Measurements from ENCODE around the gene BNC2. TPM values are rescaled to one million over a fixed set of nuclear protein-coding genes. Genes with fewer than 3 reads are reported as not detected.

The BNC2 gene
- total RNA-seq, 1 donor from 2014 or later = under 0.01 TPM

DNA sequence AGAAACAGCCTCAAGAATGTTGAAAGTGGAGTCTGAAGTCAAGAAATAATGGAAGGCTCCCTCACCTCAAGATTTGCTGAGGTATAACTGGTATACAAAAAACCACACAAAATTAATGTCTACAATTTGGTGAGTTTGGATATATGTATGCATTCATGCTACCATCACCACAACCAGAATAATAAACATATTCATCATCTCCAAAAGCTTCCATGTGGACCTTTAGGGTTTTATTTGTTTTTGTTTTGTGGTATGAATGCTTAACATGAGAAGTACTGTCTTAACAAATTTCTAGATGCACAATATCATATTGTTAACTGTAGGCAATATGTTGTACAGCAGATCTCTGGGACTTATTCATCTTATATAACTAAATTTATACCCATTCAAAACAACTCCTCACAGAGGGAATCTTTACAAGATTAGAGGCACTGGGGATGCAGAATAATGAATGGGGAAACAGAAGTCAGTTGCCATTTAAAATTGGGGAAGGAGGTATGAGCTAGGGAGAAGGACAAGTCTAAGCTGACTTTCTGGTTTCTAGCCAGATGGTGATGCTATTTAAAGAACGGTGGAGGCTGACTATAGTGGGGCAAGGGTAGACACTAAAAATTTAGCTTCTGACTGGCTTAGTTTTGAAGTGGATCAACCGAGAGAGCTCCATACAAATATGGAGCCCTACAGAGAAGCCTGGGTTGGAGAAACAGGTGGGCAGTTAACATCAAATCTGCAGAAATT lies 213.9 kb downstream of the BNC2 start:
- Histone ChIP-seq H3K36me3 (ENCODE audit: control insufficient read depth, insufficient read depth, low read length) (no peaks in the 10 kb centered on the region), H3K4me3 (ENCODE audit: low read depth, low read length) (no peak overlapping the region), H3K27me3 (ENCODE audit: control insufficient read depth, insufficient read depth, low read length) (peaks cover 3% of the 10 kb centered on the region)
- TF ChIP-seq, protein P1, sequence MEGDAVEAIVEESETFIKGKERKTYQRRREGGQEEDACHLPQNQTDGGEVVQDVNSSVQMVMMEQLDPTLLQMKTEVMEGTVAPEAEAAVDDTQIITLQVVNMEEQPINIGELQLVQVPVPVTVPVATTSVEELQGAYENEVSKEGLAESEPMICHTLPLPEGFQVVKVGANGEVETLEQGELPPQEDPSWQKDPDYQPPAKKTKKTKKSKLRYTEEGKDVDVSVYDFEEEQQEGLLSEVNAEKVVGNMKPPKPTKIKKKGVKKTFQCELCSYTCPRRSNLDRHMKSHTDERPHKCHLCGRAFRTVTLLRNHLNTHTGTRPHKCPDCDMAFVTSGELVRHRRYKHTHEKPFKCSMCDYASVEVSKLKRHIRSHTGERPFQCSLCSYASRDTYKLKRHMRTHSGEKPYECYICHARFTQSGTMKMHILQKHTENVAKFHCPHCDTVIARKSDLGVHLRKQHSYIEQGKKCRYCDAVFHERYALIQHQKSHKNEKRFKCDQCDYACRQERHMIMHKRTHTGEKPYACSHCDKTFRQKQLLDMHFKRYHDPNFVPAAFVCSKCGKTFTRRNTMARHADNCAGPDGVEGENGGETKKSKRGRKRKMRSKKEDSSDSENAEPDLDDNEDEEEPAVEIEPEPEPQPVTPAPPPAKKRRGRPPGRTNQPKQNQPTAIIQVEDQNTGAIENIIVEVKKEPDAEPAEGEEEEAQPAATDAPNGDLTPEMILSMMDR (IDR thresholded peaks at IDR 0.05; ENCODE audit: insufficient read depth, low read length, severe bottlenecking) = no peak
- DNase-seq (ENCODE audit: low read depth) (no peak), FAIRE-seq (no peak)

DNA sequence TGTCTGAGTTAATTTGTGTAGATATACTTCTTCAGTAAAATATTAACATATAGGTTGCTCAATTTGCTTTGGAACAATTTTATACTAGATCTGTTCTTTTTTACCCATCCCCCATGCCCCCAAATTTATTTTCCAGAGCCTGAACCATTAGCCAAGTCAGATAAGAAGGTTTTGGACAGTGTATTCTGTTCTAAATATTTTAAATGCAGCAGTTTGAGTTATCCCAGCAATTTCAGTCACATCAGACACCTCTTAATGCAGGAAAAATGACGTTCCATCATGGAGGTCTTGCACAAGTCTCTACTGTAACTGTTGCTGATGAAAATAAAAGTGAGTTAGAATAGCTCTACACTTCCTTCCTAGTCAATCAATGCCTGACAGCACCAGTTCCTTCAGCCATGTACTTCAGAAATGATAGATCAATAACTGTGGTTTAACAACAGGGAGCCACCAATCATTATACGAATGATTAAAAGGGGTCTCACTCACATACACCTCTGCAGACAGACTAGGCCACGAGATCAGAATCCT lies 215.8 kb downstream of the BNC2 start:
- H3K36me3 ChIP-seq (ENCODE audit: control insufficient read depth, insufficient read depth, low read length) = no peaks in the 10 kb centered on the region
- H3K4me3 ChIP-seq (ENCODE audit: low read depth, low read length) = no peak overlapping the region
- no peak for DNase-seq (ENCODE audit: low read depth)
- peaks cover 3% of the 10 kb centered on the region for H3K27me3 ChIP-seq (ENCODE audit: control insufficient read depth, insufficient read depth, low read length)
- TF ChIP-seq, protein P1 (IDR thresholded peaks at IDR 0.05; ENCODE audit: insufficient read depth, low read length, severe bottlenecking) = no peak
- FAIRE-seq = no peak

DNA sequence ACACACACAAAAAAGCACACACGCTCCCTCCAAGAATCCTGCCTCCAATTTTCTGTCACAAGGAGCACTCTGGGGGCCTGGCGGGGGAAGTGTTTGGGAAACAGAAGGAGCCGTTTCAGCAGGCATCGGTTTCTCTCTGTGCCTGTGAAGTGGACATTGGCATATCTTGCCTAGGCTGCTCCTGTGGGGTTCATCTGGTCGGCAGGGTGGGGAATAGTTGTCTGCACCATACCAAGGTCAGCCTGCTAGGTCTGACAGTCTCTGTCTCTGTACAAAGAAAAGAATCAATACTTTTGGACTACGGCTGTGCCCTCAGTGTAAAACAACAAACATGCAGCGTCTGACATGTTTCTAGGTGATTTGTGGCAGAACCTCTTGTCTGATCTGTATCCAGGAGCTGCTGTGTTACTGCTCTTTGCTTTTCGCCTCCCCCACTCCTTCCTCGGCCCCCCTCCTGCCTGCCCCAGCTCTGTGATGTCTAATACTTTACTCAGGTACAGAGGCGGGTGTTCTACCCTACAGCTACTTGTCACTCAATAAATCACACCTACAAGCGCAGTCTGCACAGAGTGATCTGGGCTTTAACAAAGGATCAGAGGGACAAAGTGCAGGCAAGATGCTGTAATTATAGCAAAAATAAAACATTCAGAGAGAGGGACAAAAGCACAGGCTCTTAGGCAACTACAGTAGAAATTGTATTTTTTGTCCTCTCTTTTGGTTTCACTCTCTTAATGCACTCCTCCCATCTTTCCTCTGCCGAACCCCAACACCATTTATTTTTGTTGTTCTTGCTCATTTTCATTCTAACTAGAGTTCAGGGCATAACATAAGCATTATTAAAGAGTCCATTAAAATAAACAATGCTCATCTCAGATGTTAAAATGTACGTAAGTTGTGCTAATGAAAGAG lies 216.7 kb downstream of the BNC2 start:
- DNase-seq (ENCODE audit: low read depth) (no peak), FAIRE-seq (no peak)
- Histone ChIP-seq H3K4me3 (ENCODE audit: low read depth, low read length) (no peak overlapping the region), H3K27me3 (ENCODE audit: control insufficient read depth, insufficient read depth, low read length) (peaks cover 3% of the 10 kb centered on the region), H3K36me3 (ENCODE audit: control insufficient read depth, insufficient read depth, low read length) (no peaks in the 10 kb centered on the region)
- TF ChIP-seq, protein P1 (IDR thresholded peaks at IDR 0.05; ENCODE audit: insufficient read depth, low read length, severe bottlenecking) = no peak

DNA sequence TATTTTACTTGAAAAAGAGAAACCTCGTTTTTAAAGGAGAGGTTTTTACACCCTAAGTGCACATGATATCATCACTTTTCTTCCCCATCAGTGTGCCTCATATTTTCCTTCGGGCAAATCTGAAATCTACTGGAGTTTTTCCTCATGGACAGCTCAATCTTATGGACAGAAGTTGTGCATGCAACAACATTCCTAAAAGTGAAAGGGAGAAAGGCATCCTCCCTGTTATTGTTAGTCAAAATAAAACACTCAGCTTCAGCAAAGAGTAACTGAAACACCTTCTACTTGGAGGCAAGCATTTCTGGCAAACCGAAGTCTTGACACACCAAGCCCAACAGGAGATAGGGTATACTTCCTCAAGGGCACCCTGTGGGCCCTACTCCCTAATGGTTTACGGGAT lies 217.9 kb downstream of the BNC2 start:
- no peak for DNase-seq (ENCODE audit: low read depth)

DNA sequence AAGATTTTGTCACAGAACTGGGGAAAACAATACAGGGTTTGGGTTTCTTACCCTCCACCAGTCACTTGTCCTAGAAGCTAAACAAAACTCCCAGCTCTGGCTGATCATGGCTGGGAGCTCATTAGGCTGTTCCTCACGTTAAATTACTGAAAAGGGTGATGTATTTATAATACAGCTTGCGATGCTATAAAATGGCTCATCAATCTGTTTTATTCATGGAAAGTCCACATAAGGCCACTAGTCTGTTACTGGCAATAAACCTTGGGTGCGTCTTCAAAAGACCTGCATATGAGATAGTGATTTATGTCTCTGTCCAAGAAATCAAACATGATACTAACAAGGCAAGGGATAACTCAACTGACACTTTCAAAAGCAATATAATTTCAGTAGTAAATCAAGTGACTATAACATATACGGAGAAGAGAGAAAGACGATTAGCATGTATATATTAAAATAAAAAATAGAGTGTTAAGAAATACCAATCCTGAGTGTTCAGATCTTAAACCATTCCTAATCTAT lies 219.0 kb downstream of the BNC2 start:
- H3K4me3 ChIP-seq (ENCODE audit: low read depth, low read length) = no peak overlapping the region

More for the DNA sequence above, 217.9 kb downstream of the BNC2 start:
- H3K27me3 ChIP-seq (ENCODE audit: control insufficient read depth, insufficient read depth, low read length) = peaks cover 3% of the 10 kb centered on the region
- H3K4me3 ChIP-seq (ENCODE audit: low read depth, low read length) = no peak overlapping the region
- TF ChIP-seq, protein P1 (IDR thresholded peaks at IDR 0.05; ENCODE audit: insufficient read depth, low read length, severe bottlenecking) = no peak
- H3K36me3 ChIP-seq (ENCODE audit: control insufficient read depth, insufficient read depth, low read length) = no peaks in the 10 kb centered on the region
- FAIRE-seq = no peak

More for the DNA sequence above, 219.0 kb downstream of the BNC2 start:
- Histone ChIP-seq H3K36me3 (ENCODE audit: control insufficient read depth, insufficient read depth, low read length) (no peaks in the 10 kb centered on the region), H3K27me3 (ENCODE audit: control insufficient read depth, insufficient read depth, low read length) (peaks cover 3% of the 10 kb centered on the region)
- FAIRE-seq (no peak), DNase-seq (ENCODE audit: low read depth) (no peak)
- TF ChIP-seq, protein P1 (IDR thresholded peaks at IDR 0.05; ENCODE audit: insufficient read depth, low read length, severe bottlenecking) = no peak

All from bronchial epithelial cell (primary cell).